ENCODE measurements around the gene ZBTB20.

ZBTB20 gene

GRCh38 chr3:114519415-114519814 is 627.7 kb downstream of the ZBTB20 start:
- no peak for DNase-seq (ENCODE audit: low spot score)

DNA sequence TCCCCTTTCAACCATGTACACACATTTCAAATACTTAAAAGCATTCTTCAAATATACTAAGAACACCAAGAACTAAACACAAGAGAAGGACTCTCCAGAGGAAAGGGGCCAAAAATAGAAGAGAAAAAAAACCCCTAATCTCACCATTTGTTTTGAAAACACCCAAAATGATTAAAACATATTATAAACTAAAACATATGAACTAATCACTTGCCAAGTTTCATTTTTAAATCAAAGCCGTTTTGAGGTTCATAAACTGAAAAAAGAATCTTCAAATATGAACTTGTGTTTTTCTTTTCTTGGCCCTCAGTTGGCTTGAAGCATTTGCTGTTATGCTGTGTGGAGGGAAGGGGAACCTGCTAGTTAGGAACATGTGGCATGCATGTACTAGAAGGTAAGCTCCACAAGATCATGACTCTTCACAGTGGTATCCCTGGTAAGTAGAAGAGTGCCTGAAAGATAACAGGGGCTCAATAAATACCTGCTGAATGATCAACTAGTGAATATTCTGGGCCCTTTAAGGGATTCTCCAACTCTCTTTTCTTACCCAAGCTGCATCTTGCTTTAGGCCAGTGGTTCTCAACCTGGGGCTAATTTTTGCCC is 628.8 kb downstream of the ZBTB20 start:
- DNase-seq (ENCODE audit: low spot score): no peak

DNA sequence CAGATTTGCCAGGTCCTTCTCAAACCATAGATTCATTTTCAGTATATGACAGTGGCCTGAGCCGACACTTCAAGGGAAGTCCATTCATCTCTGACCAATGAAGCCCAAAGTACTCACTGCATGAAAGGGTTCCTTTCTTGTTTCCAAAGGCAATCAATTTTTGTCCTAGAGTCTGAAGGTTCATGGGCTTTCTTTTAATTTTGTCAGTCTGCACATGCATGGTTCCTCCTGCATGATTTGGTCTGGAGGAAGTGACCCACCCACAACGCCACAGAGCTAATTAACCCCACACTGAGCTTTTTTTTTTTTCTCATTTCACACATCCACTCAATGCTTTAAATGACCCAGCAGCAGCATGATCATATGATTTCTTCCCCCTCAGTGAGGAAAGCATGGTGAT is 636.9 kb downstream of the ZBTB20 start:
- DNase-seq (ENCODE audit: low spot score): no peak

DNA sequence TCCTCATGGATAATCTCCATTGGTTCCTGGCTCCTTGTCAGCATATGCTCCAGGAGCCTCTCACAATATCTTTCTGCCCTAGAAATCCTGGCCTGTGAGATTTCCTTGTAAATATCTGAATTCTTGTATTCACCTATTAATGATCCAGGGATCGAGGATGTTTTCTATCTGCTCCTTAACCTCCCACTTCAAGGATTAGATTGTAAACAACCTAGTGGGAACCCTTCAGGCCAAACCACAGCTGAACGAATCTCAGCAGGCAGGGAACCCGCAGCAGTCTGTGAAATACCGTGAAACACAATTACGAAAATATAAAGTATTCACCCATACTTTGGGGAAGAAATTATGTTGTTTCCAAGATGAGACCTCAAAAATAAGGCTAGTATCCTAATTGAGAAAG is 637.3 kb downstream of the ZBTB20 start:
- no peak for DNase-seq (ENCODE audit: low spot score)

DNA sequence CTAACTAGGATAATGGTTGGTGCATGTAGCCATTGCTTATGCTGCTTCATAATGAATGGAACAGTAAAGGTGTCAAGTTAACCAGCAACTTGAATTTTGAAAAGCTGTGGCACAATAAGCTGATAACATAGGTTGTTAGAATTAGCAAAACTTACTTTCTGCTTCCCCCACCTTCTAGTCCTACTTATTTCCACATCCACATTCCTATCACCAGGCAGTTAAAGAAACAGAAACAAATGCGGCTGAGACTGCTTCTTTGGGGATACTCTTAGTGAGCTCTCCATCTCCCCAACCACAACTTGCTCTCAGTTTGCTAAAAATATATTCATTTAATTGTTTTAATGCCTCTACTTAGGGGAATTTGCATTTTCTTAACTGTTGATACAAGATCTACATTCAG is 638.1 kb downstream of the ZBTB20 start:
- no peak for DNase-seq (ENCODE audit: low spot score)

DNA sequence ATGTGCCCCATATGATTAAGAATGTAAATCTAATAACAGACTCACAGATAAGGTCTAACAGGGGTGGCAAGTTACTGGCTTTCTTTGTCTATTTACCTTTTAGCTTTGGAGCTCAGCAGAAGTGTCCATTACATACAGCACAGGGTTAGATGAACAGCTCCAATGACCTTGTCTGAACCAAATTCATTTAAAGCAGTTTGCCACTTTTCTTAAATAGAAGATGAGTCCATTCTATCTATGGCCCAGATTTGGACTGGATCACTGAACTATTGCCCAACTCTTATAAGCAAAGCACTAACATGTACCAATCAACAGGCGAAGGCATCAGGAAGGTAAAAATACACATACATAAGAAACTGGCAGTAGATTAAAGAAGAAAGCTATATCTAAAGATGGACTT is 638.9 kb downstream of the ZBTB20 start:
- no peak for DNase-seq (ENCODE audit: low spot score)

DNA sequence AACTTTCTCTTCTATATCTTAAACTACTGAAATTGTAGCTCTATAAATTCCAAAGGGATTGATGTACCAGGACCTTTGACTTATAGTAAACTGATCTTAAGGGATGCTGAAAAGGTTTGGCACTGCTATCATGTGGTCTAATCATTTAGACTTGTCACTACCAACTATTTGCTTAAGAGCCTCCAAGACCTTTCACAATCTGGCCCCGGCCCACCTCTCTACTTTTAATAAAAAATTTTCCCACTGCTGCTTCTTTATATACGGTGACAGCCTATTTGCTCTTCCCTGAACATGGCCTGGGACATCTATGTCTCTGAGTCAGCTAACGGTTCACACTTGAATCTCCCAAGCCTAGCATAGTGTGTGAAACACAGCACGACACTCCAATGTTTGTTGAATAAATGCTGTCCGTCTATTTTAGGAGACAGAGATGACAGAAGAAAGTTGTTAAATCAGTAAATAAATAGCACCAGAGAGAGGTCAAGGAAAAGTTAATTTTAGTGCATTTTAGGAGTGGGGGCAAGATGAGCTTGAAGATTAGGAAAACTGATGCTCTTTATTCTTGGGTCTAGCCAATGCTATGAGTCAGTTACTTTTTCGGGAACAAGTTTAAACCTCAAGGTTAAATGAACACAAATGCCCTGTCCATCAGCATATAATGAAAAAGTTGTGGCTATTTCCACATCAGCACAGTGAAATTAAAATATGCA is 640.3 kb downstream of the ZBTB20 start:
- no peak for DNase-seq (ENCODE audit: low spot score)

- no peak for DNase-seq (ENCODE audit: low spot score)
These were observed 642.0 kb downstream of the ZBTB20 start for GRCh38 chr3:114504941-114505628.

DNA sequence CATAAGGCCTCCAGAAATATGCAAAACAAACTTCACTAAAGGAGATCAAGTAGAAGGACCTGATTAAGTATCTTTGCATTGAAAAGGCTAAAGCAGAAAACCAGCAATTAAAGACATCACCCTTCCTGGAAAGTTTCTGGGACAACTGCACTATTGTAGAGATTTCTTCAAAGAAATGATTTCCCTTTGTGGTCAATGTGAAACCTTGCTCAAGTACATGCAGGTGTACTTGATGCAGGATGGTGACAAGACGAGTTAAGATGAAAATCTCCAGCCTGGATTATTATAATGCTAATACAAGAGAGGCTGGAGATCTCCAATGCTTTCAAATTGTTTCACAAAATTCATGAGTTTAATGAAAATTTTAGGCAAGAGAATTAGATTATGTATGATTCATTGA is 644.9 kb downstream of the ZBTB20 start:
- no peak for DNase-seq (ENCODE audit: low spot score)

GRCh38 chr3:114499976-114500375 is 647.1 kb downstream of the ZBTB20 start:
- no peak for DNase-seq (ENCODE audit: low spot score)

GRCh38 chr3:114498539-114499370 is 648.3 kb downstream of the ZBTB20 start:
- DNase-seq (ENCODE audit: low spot score): no peak

- DNase-seq (ENCODE audit: low spot score): no peak
These were observed 650.2 kb downstream of the ZBTB20 start for GRCh38 chr3:114496874-114497273.

- no peak for DNase-seq (ENCODE audit: low spot score)
These were observed 650.6 kb downstream of the ZBTB20 start for GRCh38 chr3:114496466-114496865.

- DNase-seq (ENCODE audit: low spot score): no peak
These were observed 651.1 kb downstream of the ZBTB20 start for GRCh38 chr3:114496021-114496434.

- DNase-seq (ENCODE audit: low spot score): no peak
These were observed 652.6 kb downstream of the ZBTB20 start for GRCh38 chr3:114494498-114494897.

GRCh38 chr3:114490829-114491228 is 656.3 kb downstream of the ZBTB20 start:
- no peak for DNase-seq (ENCODE audit: low spot score)

DNA sequence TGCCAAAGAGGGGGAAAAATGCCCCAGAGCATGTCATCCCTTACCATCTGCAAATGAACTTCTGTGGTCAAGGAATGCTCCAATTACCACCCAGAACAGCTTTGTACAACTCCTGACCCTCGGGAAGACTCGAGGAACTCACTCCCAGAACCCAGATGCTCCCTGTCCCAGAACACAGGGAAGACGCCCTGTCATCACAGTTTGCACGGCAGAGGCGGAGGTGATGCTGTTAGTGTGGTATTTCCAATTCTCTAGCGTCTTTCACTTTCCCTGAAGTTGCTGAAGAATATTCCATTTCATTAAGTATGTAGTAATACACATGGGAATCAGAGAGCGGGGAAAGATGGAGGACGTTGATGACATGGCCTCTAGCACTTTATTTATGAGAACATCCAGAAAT is 659.6 kb downstream of the ZBTB20 start:
- no peak for DNase-seq (ENCODE audit: low spot score)

GRCh38 chr3:114484919-114485318 is 662.2 kb downstream of the ZBTB20 start:
- no peak for DNase-seq (ENCODE audit: low spot score)

GRCh38 chr3:114481113-114481512 is 666.0 kb downstream of the ZBTB20 start:
- DNase-seq (ENCODE audit: low spot score): no peak

- no peak for DNase-seq (ENCODE audit: low spot score)
These were observed 666.6 kb downstream of the ZBTB20 start for GRCh38 chr3:114480442-114480841.

GRCh38 chr3:114478801-114479200 is 668.3 kb downstream of the ZBTB20 start:
- DNase-seq (ENCODE audit: low spot score): no peak

DNA sequence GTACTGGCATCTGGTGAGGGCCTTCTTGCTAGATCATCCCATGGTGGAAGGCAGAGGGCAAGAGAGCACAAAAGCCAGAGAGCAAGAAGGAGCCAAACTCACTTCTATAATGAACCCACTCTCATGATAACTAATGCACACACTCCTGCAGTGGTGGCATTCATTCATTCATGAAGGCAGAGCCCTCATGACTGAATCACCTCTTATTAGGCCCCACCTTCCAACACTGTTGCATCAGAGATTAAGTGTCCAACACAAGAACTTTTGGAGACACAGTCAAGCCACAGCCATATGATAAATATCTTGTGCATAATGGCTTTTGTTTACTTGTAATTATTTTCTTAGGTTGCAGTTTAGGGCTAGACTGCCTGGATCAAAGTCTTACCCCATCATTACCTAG is 670.6 kb downstream of the ZBTB20 start:
- no peak for DNase-seq (ENCODE audit: low spot score)

DNA sequence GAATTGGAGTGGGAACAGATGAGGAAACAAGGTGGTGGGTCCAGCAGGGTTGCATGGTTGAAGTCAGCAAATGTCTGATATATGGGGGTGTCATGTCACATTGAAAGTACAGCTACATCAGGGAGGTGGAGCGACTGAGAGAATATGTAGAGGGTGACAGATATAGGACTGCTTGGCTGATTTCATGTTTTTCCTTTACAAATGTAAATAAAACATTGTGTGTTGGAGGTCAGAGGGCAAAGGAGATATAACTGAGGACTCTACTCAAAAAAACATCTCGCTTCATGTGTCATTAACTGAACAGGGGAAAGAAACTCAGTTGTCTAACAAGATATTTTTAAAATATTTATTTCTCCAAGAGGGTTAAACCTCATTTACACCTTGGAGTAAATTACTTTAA is 675.6 kb downstream of the ZBTB20 start:
- no peak for DNase-seq (ENCODE audit: low spot score)
